ENCODE data around the gene KCNK6.

KCNK6 gene

DNA sequence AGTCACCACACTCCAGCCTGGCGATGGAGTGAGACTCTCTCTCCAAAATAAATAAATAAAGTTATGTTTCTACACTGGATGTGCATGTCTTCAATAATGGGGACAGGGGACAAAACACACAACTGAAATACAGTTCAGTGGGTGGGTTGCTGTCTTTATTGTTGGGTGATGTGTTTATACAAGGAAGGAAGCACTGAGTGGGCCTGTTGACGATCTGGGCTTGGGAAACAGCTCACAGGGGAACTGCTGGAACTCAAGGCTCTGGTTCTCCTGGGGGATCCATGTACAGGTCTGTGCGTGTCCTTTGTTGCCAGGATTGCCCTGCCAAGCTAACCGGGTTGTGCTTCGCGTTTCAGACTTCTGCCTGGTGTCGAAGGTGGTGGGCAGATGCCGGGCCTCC, 36.4 kb upstream of the KCNK6 start:
- TF ChIP-seq POLR2A (IDR thresholded peaks at IDR 0.05; ENCODE audit: low read depth, low read length) = no peak
- TF ChIP-seq TAF1 (IDR thresholded peaks at IDR 0.05; ENCODE audit: borderline replicate concordance, low read depth, low read length) = no peak
- TF ChIP-seq POLR2AphosphoS5 (IDR thresholded peaks at IDR 0.05; ENCODE audit: low read depth, low read length) = no peak
- FAIRE-seq (no peak), DNase-seq (ENCODE audit: insufficient read length) (no peak)

DNA sequence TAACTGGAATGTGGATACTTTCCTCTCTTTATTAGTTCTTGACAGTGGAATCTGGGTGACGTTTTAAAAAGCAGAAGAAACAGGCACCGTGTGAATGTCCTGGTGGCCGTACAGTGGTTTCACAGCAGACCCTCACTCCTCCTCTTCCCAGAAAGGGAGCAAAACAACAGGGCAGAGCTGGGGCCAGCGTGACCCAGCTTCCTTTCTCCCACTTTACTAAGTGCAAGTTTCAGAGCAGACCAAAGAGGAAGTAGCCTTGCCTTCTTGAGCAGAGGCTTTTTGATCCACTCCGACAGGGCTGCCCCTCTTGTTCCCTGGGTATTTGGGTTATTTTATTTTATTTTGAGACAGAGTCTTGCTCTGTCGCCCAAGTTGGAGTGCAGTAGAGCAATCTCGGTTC, 35.2 kb upstream of the KCNK6 start:
- FAIRE-seq (no peak), DNase-seq (ENCODE audit: insufficient read length) (no peak)
- TF ChIP-seq POLR2AphosphoS5 (IDR thresholded peaks at IDR 0.05; ENCODE audit: low read depth, low read length) = no peak
- TF ChIP-seq TAF1 (IDR thresholded peaks at IDR 0.05; ENCODE audit: borderline replicate concordance, low read depth, low read length) = no peak

DNA sequence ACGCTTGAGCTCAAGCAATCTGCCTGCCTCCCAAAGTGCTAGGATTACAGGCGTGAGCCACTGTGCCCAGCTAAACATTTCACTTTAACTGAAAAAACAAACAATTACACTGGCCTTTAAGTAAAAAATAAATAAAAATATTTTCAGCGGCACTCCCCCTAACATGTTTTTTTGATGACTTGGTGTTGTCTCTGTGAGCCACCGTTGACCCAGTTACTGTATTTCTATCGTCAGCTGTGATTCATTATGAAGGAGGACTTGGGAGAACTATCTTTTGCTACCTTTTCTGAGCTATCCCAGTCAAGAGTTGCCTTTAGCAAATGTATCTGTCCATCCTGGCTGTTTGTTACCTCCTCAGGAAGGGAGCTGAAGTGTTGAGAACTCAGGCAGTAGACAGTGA, 34.1 kb upstream of the KCNK6 start:
- FAIRE-seq (no peak), DNase-seq (ENCODE audit: insufficient read length) (no peak)
- TF ChIP-seq TAF1 (IDR thresholded peaks at IDR 0.05; ENCODE audit: borderline replicate concordance, low read depth, low read length) (no peak), POLR2AphosphoS5 (IDR thresholded peaks at IDR 0.05; ENCODE audit: low read depth, low read length) (no peak), POLR2A (IDR thresholded peaks at IDR 0.05; ENCODE audit: low read depth, low read length) (no peak)

DNA sequence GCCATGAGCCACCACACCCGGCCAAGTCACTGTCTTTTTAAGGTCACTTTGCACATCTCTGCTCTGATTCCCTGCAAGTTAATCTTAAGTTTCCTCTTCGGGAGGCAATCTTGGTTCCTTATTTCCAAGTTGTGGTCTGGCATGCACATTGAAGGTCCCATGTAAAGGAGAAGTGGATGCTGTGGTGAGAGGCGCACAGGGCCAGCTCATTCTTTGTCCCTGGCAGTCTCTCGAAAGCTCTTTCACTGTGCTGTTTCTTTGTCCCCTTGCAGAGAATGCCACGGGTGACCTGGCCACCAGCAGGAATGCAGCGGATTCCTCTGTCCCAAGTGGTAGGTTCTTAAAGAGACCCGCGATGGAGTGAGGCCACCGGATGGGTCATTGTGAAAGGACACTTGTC, 32.0 kb upstream of the KCNK6 start:
- no peak for TF ChIP-seq POLR2AphosphoS5 (IDR thresholded peaks at IDR 0.05; ENCODE audit: low read depth, low read length)
- TF ChIP-seq TAF1 (IDR thresholded peaks at IDR 0.05; ENCODE audit: borderline replicate concordance, low read depth, low read length) = no peak
- no peak for TF ChIP-seq POLR2A (IDR thresholded peaks at IDR 0.05; ENCODE audit: low read depth, low read length)
- DNase-seq (ENCODE audit: insufficient read length) (no peak), FAIRE-seq (no peak)

- FAIRE-seq (no peak), DNase-seq (ENCODE audit: insufficient read length) (no peak)
- TF ChIP-seq TAF1 (IDR thresholded peaks at IDR 0.05; ENCODE audit: borderline replicate concordance, low read depth, low read length) (no peak), POLR2AphosphoS5 (IDR thresholded peaks at IDR 0.05; ENCODE audit: low read depth, low read length) (no peak), POLR2A (IDR thresholded peaks at IDR 0.05; ENCODE audit: low read depth, low read length) (no peak)
Measured at GRCh38 chr19:38288123-38288855, 31.4 kb upstream of the KCNK6 start.

- FAIRE-seq (no peak), DNase-seq (ENCODE audit: insufficient read length) (no peak)
- TF ChIP-seq POLR2AphosphoS5 (IDR thresholded peaks at IDR 0.05; ENCODE audit: low read depth, low read length) = no peak
- no peak for TF ChIP-seq POLR2A (IDR thresholded peaks at IDR 0.05; ENCODE audit: low read depth, low read length)
- no peak for TF ChIP-seq TAF1 (IDR thresholded peaks at IDR 0.05; ENCODE audit: borderline replicate concordance, low read depth, low read length)
Measured at GRCh38 chr19:38289955-38290354, 29.7 kb upstream of the KCNK6 start.

DNA sequence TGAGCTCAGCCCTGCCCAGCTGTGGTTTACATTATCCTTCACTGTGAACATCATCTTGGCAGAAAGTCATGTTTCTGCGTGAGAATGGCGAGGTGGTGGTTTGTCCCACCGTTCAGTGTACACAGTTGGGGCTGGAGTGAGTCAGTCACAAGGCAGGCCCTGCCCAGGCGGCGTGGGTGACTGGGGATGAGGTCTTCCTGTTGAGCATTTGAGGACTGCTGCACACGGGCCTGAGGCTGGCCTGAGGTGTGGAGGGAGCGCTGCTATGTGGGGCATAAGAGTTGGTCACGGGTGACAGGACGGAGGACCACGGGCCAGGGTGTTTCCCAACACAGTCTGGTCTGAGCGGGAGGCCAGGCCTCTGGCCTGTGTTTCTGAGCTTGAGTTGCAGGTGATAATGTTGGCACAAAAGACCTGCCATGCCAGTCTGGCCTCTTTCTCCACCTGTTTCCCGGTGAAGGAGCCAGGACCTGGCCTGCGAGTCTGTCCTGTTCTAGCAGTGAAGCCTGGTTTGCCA, 29.0 kb upstream of the KCNK6 start:
- no peak for FAIRE-seq
- no peak for DNase-seq (ENCODE audit: insufficient read length)
- no peak for TF ChIP-seq TAF1 (IDR thresholded peaks at IDR 0.05; ENCODE audit: borderline replicate concordance, low read depth, low read length)
- no peak for TF ChIP-seq POLR2A (IDR thresholded peaks at IDR 0.05; ENCODE audit: low read depth, low read length)
- no peak for TF ChIP-seq POLR2AphosphoS5 (IDR thresholded peaks at IDR 0.05; ENCODE audit: low read depth, low read length)

- TF ChIP-seq POLR2AphosphoS5 (IDR thresholded peaks at IDR 0.05; ENCODE audit: low read depth, low read length) (no peak), TAF1 (IDR thresholded peaks at IDR 0.05; ENCODE audit: borderline replicate concordance, low read depth, low read length) (no peak), POLR2A (IDR thresholded peaks at IDR 0.05; ENCODE audit: low read depth, low read length) (no peak)
- FAIRE-seq = no peak
- DNase-seq (ENCODE audit: insufficient read length) = no peak
Measured at GRCh38 chr19:38291855-38292254, 27.8 kb upstream of the KCNK6 start.

DNA sequence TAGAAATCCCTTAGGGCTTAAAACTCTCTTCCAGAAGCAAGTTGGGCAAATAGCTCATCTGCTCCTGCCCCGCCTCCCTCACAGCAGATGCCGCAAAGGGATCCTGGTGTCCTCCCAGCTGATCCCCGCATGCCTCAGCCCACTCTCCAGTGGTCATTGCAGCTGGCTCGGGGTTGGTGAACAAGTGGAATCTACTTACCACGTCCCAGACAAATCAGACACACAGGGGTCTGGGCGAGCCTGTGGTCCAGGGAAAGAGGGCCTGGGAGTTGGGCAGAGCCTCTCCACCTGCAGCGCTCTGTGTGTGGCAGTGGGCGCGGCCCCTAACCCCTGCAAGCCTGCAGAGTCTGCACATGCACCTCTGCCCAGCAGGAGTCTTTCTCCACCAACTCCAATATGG, 26.4 kb upstream of the KCNK6 start:
- TF ChIP-seq POLR2A (IDR thresholded peaks at IDR 0.05; ENCODE audit: low read depth, low read length) (no peak), POLR2AphosphoS5 (IDR thresholded peaks at IDR 0.05; ENCODE audit: low read depth, low read length) (no peak), TAF1 (IDR thresholded peaks at IDR 0.05; ENCODE audit: borderline replicate concordance, low read depth, low read length) (no peak)
- FAIRE-seq = no peak

GRCh38 chr19:38294090-38294489, 25.6 kb upstream of the KCNK6 start:
- DNase-seq (ENCODE audit: insufficient read length) (no peak), FAIRE-seq (no peak)
- no peak for TF ChIP-seq POLR2AphosphoS5 (IDR thresholded peaks at IDR 0.05; ENCODE audit: low read depth, low read length)
- no peak for TF ChIP-seq POLR2A (IDR thresholded peaks at IDR 0.05; ENCODE audit: low read depth, low read length)
- no peak for TF ChIP-seq TAF1 (IDR thresholded peaks at IDR 0.05; ENCODE audit: borderline replicate concordance, low read depth, low read length)

More for the DNA sequence above, 26.4 kb upstream of the KCNK6 start:
- no peak for DNase-seq (ENCODE audit: insufficient read length)

DNA sequence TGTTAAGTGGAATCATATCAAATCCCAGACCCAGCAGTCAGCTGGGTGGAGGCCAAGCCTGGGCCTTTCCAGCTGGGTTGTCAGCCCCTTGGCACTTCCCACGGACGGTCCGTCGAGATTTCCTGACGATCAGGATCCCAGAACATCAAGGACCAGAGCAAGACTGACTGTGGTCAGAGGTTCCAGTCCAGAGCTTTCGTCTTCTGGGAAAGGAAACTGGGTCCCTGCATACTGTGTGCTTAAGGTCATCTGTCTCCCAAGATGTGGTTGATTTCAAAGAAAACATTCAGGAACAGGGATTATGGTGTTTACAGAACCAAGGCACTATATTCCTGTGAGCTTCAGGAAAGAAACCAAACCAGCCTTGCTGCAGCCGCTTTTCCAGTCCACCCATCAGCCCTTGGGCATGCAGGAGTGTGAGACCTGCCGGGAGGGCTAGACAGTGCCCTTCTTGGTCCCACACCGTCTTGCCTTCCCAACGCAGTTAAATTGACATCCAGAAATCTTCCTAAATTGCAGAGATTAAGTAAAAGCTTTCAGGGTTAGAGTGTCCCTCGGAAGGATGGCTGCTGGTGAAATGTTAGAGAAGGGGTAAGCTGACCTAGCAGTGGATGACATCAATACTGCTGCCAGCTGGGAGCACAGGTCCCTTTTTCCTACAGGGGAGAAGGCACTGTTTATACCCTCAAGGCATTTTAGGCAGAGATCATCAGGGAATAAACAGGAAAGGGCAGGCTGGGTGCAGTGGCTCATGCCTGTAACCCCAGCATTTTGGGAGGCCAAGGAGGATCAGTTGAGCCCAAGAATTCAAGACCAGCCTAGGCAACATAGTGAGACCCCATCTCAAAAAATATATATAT, 20.6 kb upstream of the KCNK6 start:
- TF ChIP-seq TAF1 (IDR thresholded peaks at IDR 0.05; ENCODE audit: borderline replicate concordance, low read depth, low read length) = no peak
- TF ChIP-seq POLR2AphosphoS5 (IDR thresholded peaks at IDR 0.05; ENCODE audit: low read depth, low read length) = no peak
- TF ChIP-seq POLR2A (IDR thresholded peaks at IDR 0.05; ENCODE audit: low read depth, low read length) = no peak
- FAIRE-seq (no peak), DNase-seq (ENCODE audit: insufficient read length) (no peak)
